Ishikawa (cell line): ENCODE results near the gene DPYD.

Experiments used
- CEBPB ChIP-seq: IDR thresholded peaks from 2 replicates; pipeline ENCODE4 v1.6.1; 2012
- EGR1 ChIP-seq: IDR thresholded peaks from 2 replicates; pipeline ENCODE4 v1.6.1; 2012
- NFIC ChIP-seq: IDR thresholded peaks from 2 replicates; pipeline ENCODE4 v1.6.1; 2012
- YY1 ChIP-seq: IDR thresholded peaks from 2 replicates; pipeline ENCODE4 v1.6.1; 2012; ENCODE audit warnings: low read depth

GRCh38 chr1:97281962-97282361 is 638.9 kb downstream of the DPYD start:
- no peak for TF ChIP-seq EGR1
- no peak for TF ChIP-seq NFIC
- TF ChIP-seq CEBPB, result no peak
- no peak for TF ChIP-seq YY1
